ENCODE measurements around the gene TPD52L1.

DNA sequence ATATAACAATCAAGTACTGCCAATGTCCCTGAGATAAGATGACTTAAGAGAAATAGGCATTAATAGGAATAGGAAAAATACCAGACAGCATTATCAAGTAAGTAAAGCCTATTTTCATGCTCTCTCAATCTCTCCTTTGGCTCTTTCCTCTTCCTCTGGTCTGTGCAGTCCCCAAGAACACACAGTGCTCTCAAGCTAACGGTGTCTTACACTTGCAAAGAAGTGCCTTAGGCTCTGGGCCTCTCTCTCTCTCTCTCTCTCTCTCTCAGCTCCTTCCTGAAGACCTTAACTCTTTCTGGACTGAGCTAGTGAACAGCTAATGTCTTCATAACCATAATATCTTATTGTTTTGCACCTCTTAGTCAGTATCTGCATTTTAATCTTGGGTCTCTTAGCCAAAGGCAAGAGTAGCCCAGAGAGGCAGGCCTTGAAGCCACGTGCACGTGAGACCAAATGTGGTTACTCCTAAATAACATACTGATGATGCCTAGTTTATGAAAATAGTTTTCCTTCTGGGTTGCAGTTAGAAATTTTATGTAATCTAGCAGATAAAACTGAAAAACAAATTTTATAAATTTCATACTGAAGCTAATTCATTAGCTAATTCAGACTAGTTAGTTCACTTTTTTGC is 70.8 kb downstream of the TPD52L1 start:
- TF ChIP-seq, protein P1, sequence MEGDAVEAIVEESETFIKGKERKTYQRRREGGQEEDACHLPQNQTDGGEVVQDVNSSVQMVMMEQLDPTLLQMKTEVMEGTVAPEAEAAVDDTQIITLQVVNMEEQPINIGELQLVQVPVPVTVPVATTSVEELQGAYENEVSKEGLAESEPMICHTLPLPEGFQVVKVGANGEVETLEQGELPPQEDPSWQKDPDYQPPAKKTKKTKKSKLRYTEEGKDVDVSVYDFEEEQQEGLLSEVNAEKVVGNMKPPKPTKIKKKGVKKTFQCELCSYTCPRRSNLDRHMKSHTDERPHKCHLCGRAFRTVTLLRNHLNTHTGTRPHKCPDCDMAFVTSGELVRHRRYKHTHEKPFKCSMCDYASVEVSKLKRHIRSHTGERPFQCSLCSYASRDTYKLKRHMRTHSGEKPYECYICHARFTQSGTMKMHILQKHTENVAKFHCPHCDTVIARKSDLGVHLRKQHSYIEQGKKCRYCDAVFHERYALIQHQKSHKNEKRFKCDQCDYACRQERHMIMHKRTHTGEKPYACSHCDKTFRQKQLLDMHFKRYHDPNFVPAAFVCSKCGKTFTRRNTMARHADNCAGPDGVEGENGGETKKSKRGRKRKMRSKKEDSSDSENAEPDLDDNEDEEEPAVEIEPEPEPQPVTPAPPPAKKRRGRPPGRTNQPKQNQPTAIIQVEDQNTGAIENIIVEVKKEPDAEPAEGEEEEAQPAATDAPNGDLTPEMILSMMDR (IDR thresholded peaks at IDR 0.05): no peak
- TF ChIP-seq POLR2A (IDR thresholded peaks at IDR 0.05): no peak

Data from right lobe of liver (tissue), 4 donors.